GM18526 (cell line): Measurements from ENCODE around the gene NLRX1.

ENCODE experiments used
- POLR2A ChIP-seq: IDR thresholded peaks from 3 replicates; pipeline ENCODE4 v1.6.1; 2011; ENCODE audit not compliant: insufficient read length; ENCODE audit errors: extremely low read depth

NLRX1 gene

DNA sequence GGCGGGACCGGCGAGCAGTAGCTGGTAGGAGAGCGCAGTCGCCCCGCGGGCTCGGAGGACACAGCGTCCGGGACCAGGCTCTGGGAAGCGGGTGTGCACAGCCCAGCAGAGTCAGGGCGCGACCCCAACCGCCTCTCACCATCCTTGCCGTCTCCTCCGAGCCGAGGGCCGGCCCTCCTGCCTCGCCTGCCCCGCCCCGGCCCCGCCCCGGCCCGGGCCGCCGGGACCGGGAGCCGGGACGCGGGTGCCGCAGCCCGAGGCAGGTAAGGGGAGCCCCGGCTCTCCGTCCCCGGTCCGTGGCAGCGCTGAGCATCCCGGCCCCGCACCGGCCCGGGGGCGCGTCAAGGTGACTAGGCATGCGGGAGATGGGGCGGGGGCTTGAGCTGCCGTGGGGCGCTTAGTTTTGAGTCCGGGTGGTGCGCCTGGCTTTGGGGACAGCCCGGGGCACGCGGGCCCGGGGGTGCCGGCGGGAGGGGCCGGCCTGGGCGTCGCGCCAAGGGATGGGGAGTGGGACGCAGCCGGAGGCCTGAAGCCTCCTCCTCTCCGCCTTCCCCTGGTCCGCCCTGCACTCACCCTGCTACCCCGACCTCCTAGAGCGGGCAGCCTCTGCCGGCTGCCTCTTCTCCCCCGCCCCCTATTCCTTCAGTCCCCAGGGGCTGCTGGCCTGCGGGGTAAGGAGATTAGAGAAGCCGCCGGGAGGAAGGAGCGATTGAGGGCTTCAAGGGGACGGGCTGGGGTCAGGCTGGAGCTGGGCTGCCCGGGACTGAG is 19.3 kb upstream of the NLRX1 start, which contains the start of gene ABCG4:
ABCG4 (plus strand) TSS at position 35 of the 768 bp plus-strand sequence. CDS start 914 bp downstream, outside the sequence.
- TF ChIP-seq POLR2A = no peak

DNA sequence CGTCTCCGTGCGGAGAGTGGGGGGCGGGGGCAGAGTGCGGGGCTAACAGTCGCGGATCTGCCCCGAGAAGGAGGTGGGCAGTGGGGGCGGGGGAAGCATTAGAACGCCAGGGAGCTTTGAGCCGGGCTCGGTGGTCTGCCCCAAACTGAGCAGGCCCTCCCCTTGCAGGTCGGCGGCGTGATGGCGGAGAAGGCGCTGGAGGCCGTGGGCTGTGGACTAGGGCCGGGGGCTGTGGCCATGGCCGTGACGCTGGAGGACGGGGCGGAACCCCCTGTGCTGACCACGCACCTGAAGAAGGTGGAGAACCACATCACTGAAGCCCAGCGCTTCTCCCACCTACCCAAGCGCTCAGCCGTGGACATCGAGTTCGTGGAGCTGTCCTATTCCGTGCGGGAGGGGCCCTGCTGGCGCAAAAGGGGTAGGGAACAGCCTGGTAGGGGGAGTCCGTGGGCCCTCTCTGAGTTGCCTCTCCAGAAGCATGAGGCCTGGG is 18.7 kb upstream of the NLRX1 start:
- no peak for TF ChIP-seq POLR2A

- no peak for TF ChIP-seq POLR2A
Measured at GRCh38 chr11:119152043-119152442, 16.5 kb upstream of the NLRX1 start.

DNA sequence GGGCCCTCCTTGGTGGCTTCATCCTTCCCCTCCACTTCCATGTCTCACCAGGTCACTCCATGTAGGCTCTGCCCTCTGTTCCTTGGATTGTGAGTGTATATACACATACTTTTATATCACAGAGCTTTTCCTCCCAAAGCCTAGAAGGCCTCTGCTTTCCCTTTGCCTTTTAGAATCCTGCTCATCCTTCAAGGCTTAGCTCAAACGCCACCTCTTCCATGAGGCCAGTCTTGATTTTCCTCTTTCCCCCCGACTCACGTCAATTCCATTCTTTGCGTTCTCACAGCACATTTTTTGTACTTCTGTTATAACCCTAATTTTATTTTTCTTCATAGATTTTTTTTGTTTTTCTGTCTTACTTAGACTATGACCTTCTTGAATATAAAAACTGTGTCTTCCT is 15.9 kb upstream of the NLRX1 start:
- TF ChIP-seq POLR2A = no peak

- no peak for TF ChIP-seq POLR2A
Measured at GRCh38 chr11:119153049-119153818, 15.3 kb upstream of the NLRX1 start.

DNA sequence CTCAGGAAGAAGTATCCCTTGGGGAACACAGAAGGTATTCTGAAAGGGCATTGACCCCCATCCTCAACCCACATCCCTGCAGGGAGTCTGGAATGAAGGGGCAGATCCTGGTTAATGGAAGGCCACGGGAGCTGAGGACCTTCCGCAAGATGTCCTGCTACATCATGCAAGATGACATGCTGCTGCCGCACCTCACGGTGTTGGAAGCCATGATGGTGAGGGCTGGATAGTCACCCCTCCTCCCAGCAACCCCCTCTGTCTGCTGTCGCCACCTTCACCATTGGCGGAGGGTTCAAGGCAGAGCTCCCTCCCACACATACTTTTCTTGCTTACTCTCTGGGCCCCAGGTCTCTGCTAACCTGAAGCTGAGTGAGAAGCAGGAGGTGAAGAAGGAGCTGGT is 14.3 kb upstream of the NLRX1 start:
- TF ChIP-seq POLR2A = no peak

DNA sequence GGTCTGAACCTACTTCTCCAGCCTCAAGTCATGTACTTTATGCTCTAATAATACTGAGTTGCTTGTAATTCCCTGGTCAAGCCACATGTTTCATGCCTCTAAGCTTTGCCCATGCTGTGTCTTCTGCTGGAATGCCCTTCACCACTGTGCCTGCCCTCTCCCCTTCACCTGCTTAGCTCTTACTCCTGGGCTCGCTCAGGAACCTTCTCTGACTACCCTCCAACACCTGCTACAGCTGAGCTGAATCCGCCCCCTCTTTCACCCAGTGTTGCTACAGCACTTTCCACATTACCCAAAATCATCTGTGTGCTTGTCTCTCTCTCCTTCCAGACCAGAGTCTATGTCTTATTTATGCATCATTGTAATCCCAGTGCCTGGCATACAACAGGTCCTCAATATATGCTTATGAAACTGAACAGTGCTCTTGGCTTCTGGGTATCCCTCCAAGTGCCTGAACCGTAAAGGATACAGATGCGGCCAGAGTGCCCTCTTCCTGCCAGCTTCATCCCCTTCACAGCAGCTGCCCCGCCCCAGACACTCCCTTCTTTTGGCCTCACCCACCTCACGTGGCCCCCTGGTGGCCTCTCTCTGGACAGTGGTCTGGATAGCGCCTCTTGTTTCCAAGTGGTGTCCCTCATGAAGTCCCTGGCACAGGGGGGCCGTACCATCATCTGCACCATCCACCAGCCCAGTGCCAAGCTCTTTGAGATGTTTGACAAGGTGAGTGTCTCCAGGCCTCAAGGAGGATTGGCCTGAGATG is 12.6 kb upstream of the NLRX1 start:
- TF ChIP-seq POLR2A = no peak

DNA sequence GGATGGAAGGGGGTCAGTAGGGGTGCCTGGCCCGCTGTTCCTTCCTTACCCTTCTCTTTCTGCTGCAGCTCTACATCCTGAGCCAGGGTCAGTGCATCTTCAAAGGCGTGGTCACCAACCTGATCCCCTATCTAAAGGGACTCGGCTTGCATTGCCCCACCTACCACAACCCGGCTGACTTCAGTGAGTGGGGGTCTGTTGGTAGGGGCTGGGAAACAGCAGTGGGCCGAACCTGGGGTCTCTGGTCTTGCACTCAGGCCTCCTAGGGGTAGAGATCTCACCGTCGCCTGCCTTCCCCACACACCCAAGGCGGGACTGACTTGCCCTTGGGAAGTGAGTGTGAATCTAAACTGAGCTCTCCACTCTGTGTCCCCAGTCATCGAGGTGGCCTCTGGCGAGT is 12.0 kb upstream of the NLRX1 start:
- no peak for TF ChIP-seq POLR2A

DNA sequence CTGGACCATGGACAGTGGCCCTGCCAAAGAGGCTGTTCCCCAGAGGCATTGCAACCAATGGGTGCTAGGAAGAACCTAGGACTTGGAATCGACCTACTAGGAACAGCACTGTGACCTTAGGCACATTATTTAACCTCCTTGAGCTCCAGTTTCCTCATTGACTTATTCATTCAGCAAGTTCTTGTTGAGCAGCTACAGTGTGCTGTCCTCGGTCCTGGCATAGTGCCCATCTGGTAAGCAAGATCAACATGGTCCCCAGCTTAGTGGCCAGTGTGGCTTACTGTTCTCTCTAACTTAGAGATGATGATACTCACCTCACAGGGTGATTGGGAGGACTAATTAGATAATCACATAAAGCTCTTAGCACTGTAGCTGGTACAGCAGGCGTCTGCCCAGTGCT is 11.5 kb upstream of the NLRX1 start:
- TF ChIP-seq POLR2A = no peak

- TF ChIP-seq POLR2A = no peak
Measured at GRCh38 chr11:119158467-119158866, 10.1 kb upstream of the NLRX1 start.

- no peak for TF ChIP-seq POLR2A
Measured at GRCh38 chr11:119160151-119160550, 8.4 kb upstream of the NLRX1 start.

- TF ChIP-seq POLR2A = no peak
Measured at GRCh38 chr11:119161871-119162270, 6.7 kb upstream of the NLRX1 start.

DNA sequence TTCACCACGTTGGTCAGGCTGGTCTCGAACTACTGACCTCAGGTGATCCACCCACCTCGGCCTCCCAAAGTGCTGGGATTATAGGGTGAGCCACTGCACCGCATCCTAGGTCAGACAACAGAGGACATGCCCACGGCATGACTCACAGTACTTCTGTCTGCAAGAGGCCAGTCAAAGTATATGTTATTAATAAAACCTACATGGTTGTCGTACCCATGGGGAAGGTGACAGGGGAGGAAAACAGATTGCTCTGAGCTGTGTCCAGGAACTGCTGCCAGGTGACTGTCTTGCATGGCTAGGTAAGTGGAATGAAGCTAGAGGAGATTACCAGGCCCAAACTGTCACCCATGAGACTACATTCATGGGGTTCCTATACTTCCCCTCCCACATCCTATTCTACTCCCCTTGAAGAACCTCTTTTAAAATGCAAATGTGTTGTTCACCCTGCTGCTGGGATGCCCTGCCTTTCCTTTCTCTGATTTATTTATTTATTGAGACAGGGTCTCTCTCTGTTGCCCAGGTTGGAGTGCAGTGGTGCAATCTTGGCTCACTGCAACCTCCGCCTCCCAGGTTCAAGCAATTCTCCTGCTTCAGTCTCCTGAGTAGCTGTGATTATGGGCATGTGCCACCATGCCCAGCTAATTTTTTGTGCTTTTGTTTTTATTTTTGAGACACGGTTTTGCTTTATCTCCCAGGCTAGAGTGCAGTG is 2.0 kb upstream of the NLRX1 start:
- TF ChIP-seq POLR2A = no peak

- TF ChIP-seq POLR2A = no peak
Measured at GRCh38 chr11:119167933-119168332, 592 bp upstream of the NLRX1 start.

DNA sequence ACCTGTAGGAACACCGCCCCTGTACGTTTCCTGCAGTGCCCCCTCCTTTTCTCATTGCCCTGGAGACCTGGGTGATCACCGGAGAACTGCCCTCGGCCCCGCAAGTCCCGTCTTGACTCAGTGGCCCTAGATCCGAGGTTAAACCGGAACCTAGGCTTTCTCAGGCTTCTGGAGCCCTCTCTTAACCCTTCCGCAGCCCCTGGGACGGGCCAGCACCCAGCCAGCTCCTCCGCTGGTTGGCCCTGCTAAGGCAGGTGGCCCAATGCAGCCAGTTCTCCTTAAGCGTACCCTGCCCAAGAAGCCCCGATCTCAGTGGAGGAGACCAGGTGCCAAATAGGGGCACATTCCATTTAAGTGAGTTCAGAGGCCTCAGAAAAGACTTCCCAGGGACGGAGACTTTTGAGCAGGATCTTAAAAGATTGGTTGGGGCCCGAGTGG is 776 bp downstream of the NLRX1 start:
- no peak for TF ChIP-seq POLR2A

- TF ChIP-seq POLR2A = no peak
Measured at GRCh38 chr11:119172513-119172912, 4.0 kb downstream of the NLRX1 start.
